ENCODE measurements around the gene TMEM164.

TMEM164 gene

DNA sequence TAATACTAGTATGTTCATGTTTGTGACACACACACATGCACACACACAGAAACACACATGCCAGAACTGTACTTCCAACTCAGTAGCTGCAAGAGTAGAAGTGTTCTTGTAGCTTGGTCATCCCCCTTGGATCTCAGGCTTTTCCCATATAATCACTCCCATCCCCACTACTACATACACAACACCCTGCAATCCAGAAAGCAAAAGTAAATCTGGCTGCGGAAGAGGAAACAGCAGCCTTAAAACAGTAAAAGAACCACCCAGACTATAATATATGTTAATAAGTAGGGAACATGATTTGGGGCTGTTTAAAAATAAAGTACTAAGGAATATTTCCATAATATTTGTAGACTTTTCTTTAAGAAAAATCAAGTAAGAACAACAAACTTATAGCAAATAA lies 211.8 kb downstream of the TMEM164 start:
- DNase-seq (ENCODE audit: low spot score) = no peak
- TF ChIP-seq, protein P1, sequence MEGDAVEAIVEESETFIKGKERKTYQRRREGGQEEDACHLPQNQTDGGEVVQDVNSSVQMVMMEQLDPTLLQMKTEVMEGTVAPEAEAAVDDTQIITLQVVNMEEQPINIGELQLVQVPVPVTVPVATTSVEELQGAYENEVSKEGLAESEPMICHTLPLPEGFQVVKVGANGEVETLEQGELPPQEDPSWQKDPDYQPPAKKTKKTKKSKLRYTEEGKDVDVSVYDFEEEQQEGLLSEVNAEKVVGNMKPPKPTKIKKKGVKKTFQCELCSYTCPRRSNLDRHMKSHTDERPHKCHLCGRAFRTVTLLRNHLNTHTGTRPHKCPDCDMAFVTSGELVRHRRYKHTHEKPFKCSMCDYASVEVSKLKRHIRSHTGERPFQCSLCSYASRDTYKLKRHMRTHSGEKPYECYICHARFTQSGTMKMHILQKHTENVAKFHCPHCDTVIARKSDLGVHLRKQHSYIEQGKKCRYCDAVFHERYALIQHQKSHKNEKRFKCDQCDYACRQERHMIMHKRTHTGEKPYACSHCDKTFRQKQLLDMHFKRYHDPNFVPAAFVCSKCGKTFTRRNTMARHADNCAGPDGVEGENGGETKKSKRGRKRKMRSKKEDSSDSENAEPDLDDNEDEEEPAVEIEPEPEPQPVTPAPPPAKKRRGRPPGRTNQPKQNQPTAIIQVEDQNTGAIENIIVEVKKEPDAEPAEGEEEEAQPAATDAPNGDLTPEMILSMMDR (IDR thresholded peaks at IDR 0.05; ENCODE audit: poor library complexity, severe bottlenecking) = no peak
- Histone ChIP-seq H3K4me3 (ENCODE audit: severe bottlenecking) (no peak overlapping the region), H3K27me3 (ENCODE audit: insufficient read depth, poor library complexity, severe bottlenecking) (no peaks in the 10 kb centered on the region), H3K36me3 (ENCODE audit: low read depth) (no peaks in the 10 kb centered on the region), H3K27ac (ENCODE audit: poor library complexity, severe bottlenecking) (no peak overlapping the region), H3K4me1 (ENCODE audit: insufficient read depth, poor library complexity, severe bottlenecking) (peaks cover 57% of the 10 kb centered on the region), H3K9me3 (ENCODE audit: severe bottlenecking) (no peaks in the 10 kb centered on the region)
- ATAC-seq (ENCODE audit: low read depth) = no peak

DNA sequence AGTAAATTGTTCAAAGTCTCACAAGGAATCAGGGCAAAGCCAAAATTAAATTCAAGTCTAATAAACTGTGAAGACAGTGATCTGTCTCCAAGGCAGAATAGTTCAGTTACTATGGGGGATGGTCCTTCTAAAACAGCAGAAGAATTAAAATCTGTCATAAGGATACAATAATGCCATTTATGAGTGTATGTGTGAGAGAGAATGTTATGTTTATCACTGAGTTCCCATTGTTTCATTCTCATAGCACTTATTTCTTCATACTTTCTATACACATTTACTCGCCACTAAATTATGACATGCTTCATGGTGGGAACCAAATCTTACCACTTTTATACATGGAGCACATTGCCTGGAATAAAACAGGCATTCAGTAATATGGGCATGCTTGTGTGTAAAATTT lies 212.5 kb downstream of the TMEM164 start:
- no peak for DNase-seq (ENCODE audit: low spot score)
- Histone ChIP-seq H3K36me3 (ENCODE audit: low read depth) (no peaks in the 10 kb centered on the region), H3K4me3 (ENCODE audit: severe bottlenecking) (no peak overlapping the region), H3K27ac (ENCODE audit: poor library complexity, severe bottlenecking) (no peak overlapping the region), H3K27me3 (ENCODE audit: insufficient read depth, poor library complexity, severe bottlenecking) (no peaks in the 10 kb centered on the region), H3K9me3 (ENCODE audit: severe bottlenecking) (no peaks in the 10 kb centered on the region), H3K4me1 (ENCODE audit: insufficient read depth, poor library complexity, severe bottlenecking) (peaks cover 58% of the 10 kb centered on the region)
- TF ChIP-seq, protein P1 (IDR thresholded peaks at IDR 0.05; ENCODE audit: poor library complexity, severe bottlenecking) = no peak
- ATAC-seq (ENCODE audit: low read depth) = no peak

DNA sequence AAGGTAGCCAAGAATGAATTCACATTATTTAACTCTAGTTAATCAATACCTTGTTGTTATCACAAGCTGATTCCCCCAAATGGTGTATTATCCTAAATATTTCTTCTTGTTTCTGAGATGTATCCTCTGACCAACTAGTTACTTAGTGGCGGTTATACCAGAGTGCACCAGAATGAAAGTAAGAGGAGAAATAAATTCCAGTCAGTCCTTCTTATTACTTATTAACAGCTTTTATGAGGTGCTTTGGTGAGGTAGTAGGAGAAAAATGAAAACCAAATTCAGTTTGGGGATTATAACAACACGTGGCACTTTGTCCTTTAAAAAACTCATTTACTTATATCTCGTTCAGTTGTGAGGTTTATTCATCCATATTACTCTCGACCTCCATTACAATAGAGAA lies 213.1 kb downstream of the TMEM164 start:
- Histone ChIP-seq H3K4me1 (ENCODE audit: insufficient read depth, poor library complexity, severe bottlenecking) (peaks cover 58% of the 10 kb centered on the region), H3K27ac (ENCODE audit: poor library complexity, severe bottlenecking) (peak overlapping the region; percentile 79), H3K4me3 (ENCODE audit: severe bottlenecking) (no peak overlapping the region), H3K36me3 (ENCODE audit: low read depth) (no peaks in the 10 kb centered on the region), H3K27me3 (ENCODE audit: insufficient read depth, poor library complexity, severe bottlenecking) (no peaks in the 10 kb centered on the region), H3K9me3 (ENCODE audit: severe bottlenecking) (no peaks in the 10 kb centered on the region)
- DNase-seq (ENCODE audit: low spot score) (no peak), ATAC-seq (ENCODE audit: low read depth) (no peak)
- TF ChIP-seq, protein P1 (IDR thresholded peaks at IDR 0.05; ENCODE audit: poor library complexity, severe bottlenecking) = no peak

DNA sequence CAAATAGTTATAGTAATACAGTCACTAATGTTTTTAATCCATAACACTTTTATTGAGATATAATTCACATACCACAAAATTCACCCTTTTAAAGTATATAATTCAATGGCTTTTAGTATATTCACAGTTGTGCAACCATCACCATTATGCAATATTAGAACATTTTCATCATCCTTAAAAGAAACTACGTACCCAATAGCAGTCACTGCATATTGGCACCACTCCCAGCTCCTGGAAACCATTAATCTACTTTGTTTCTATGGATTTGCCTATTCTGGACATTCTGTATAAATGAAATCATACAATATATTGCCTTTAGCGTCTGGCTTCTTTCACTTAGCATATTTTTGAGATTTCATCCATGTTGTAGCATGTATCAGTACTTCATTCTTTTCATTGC lies 215.7 kb downstream of the TMEM164 start:
- H3K9me3 ChIP-seq (ENCODE audit: severe bottlenecking) = no peaks in the 10 kb centered on the region
- H3K4me3 ChIP-seq (ENCODE audit: severe bottlenecking) = no peak overlapping the region
- H3K27me3 ChIP-seq (ENCODE audit: insufficient read depth, poor library complexity, severe bottlenecking) = no peaks in the 10 kb centered on the region
- peak; percentile 32 for DNase-seq (ENCODE audit: low spot score)
- no peaks in the 10 kb centered on the region for H3K36me3 ChIP-seq (ENCODE audit: low read depth)
- peaks cover 43% of the 10 kb centered on the region for H3K4me1 ChIP-seq (ENCODE audit: insufficient read depth, poor library complexity, severe bottlenecking)
- TF ChIP-seq, protein P1 (IDR thresholded peaks at IDR 0.05; ENCODE audit: poor library complexity, severe bottlenecking) = no peak
- ATAC-seq (ENCODE audit: low read depth) = peak; percentile 46; the same call in 2 of the 3 replicates
- peak overlapping the region; percentile 79 for H3K27ac ChIP-seq (ENCODE audit: poor library complexity, severe bottlenecking)

DNA sequence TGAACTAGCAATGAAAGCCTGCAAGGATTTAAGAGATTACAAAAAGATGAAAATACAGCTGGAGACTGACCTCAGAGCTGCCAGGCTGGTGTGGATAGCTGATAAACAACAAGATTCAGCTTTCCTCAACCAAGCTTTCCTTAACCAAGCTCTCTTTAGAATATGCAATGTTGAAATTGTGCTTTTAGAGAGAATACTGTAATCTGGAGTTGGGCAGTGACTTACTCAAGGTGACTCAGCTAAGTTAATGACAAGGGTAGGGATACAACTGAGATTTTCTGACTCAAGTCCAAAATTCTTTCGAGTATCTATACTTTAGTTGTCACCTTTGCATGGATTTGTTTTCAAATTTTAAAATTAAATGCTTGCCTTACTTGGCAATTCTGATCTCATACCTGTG lies 217.0 kb downstream of the TMEM164 start:
- Histone ChIP-seq H3K9me3 (ENCODE audit: severe bottlenecking) (no peaks in the 10 kb centered on the region), H3K27me3 (ENCODE audit: insufficient read depth, poor library complexity, severe bottlenecking) (no peaks in the 10 kb centered on the region), H3K4me3 (ENCODE audit: severe bottlenecking) (no peak overlapping the region), H3K36me3 (ENCODE audit: low read depth) (no peaks in the 10 kb centered on the region), H3K4me1 (ENCODE audit: insufficient read depth, poor library complexity, severe bottlenecking) (peaks cover 43% of the 10 kb centered on the region), H3K27ac (ENCODE audit: poor library complexity, severe bottlenecking) (peak overlapping the region; percentile 79)
- TF ChIP-seq, protein P1 (IDR thresholded peaks at IDR 0.05; ENCODE audit: poor library complexity, severe bottlenecking) = no peak
- peak; percentile 70 for ATAC-seq (ENCODE audit: low read depth)
- no peak for DNase-seq (ENCODE audit: low spot score)

Data from RWPE2 (cell line).